HCT116 (cell line): ENCODE results near the gene RIMBP2. TPM values are rescaled to one million over a fixed set of nuclear protein-coding genes. Genes with fewer than 3 reads are reported as not detected.

Source experiments
- ATAC-seq: fragments of 200-7000 bp; cut with Tn5 transposase; 2 replicates; pipeline ENCODE4 v1.9.1; 2020; ENCODE audit warnings: mild to moderate bottlenecking, moderate library complexity
- BruUV-seq: library from RNA; stranded (reverse); fragments of 400-500 nt; replicated peaks from 2 replicates; lab custom pipeline; 2021; lab: Mats Ljungman, UMichigan
- CTCF ChIA-PET: fragments of 300-600 bp; sonication (Branson Sonifier 250); formaldehyde crosslinking; loops from one replicate; lab custom pipeline; 2021; ENCODE audit warnings: antibody characterized with exemption; lab: Charles Lee
- POLR2A ChIA-PET: fragments of 300-600, 350-600 bp; sonication (Branson Sonifier 250); formaldehyde crosslinking; loops from one replicate; lab custom pipeline; 2021; ENCODE audit warnings: antibody characterized with exemption; lab: Charles Lee
- RAD21 ChIA-PET, 2 experiments: fragments of 300-600 bp; sonication (Branson Sonifier 250); formaldehyde crosslinking; loops; one replicate each; lab custom pipeline; 2023; ENCODE audit warnings: low total read pairs in 2 of 2; ENCODE audit not compliant: uncharacterized antibody in 2 of 2, unreplicated experiment in 2 of 2, low non-redundant PET in 1 of 2; lab: Charles Lee
- DNase-seq: peaks from one replicate; pipeline ENCODE4 v3.0.0-alpha.2; 2010; ENCODE audit warnings: low read depth, low spot score
- H2AFZ ChIP-seq: fragments of 200-600 bp; shearing (Covaris generic), sonication (generic); 2 replicates; pipeline ENCODE4 v1.6.1; 2017; ENCODE audit warnings: low read depth, mixed run types, mixed read lengths, antibody characterized with exemption, low read length; ENCODE audit not compliant: poor library complexity, severe bottlenecking
- H3K27ac ChIP-seq: 2 replicates; pipeline ENCODE4 v1.5.1; 2012; ENCODE audit warnings: low read depth, low read length
- H3K27me3 ChIP-seq: fragments of 200-600 bp; sonication (generic); 2 replicates; pipeline ENCODE4 v1.6.1; 2016; ENCODE audit warnings: mixed run types, low read length, mixed read lengths; ENCODE audit not compliant: insufficient read depth
- H3K36me3 ChIP-seq, 2 experiments: fragments of 200-500 bp in 1 of 2; fragments of 200-600 bp in 1 of 2; sonication (Bioruptor generic) in 1 of 2; sonication (generic) in 1 of 2; 2 replicates each; pipeline versions ENCODE4 v1.5.1 to v1.6.1; 2014 to 2016; ENCODE audit warnings: low read length in 2 of 2, inconsistent platforms in 1 of 2, mixed read lengths in 1 of 2, mixed run types in 1 of 2; ENCODE audit not compliant: insufficient read depth in 2 of 2, control insufficient read depth in 1 of 2
- H3K4me1 ChIP-seq, 2 experiments: fragments of 200-600 bp in 1 of 2; sonication (generic) in 1 of 2; 2 replicates each; pipeline versions ENCODE4 v1.5.1 to v1.6.1; 2012 to 2017; ENCODE audit warnings: low read length in 2 of 2, inconsistent platforms in 1 of 2, mild to moderate bottlenecking in 1 of 2, mixed read lengths in 1 of 2, mixed run types in 1 of 2, moderate library complexity in 1 of 2; ENCODE audit not compliant: insufficient read depth in 2 of 2, control insufficient read depth in 1 of 2
- H3K4me2 ChIP-seq: fragments of 200-600 bp; sonication (generic); 2 replicates; pipeline ENCODE4 v1.6.1; 2017; ENCODE audit warnings: mixed run types, low read length, mixed read lengths
- H3K4me3 ChIP-seq, 2 experiments: fragments of 200-600 bp in 1 of 2; sonication (generic) in 1 of 2; replicated peaks in 1 of 2; 2 replicates each; pipeline ENCODE4 v1.5.1; 2011 to 2016; ENCODE audit warnings: low read length in 2 of 2, control low read depth in 1 of 2, low read depth in 1 of 2, mild to moderate bottlenecking in 1 of 2, mixed read lengths in 1 of 2, mixed run types in 1 of 2
- H3K79me2 ChIP-seq: fragments of 200-600 bp; sonication (generic); 2 replicates; pipeline ENCODE4 v1.6.1; 2017; ENCODE audit warnings: mild to moderate bottlenecking, mixed run types, low read length, moderate library complexity, mixed read lengths; ENCODE audit not compliant: insufficient read depth
- H3K9ac ChIP-seq: fragments of 200-600 bp; sonication (generic); 2 replicates; pipeline ENCODE4 v1.6.1; 2016; ENCODE audit warnings: low read length, mixed read lengths
- H3K9me2 ChIP-seq: fragments of 200-600 bp; sonication (generic), shearing (Covaris generic); 2 replicates; pipeline ENCODE4 v1.6.1; 2017; ENCODE audit warnings: mixed run types, mild to moderate bottlenecking, moderate library complexity; ENCODE audit not compliant: insufficient read depth
- H3K9me3 ChIP-seq, 2 experiments: fragments of 200-500 bp in 1 of 2; fragments of 200-600 bp in 1 of 2; sonication (Bioruptor generic) in 1 of 2; sonication (generic) in 1 of 2; 2 replicates each; pipeline ENCODE4 v1.6.1; 2014 to 2017; ENCODE audit warnings: low read length in 2 of 2, mixed read lengths in 2 of 2, inconsistent platforms in 1 of 2, low read depth in 1 of 2, mild to moderate bottlenecking in 1 of 2, mixed run types in 1 of 2, moderate library complexity in 1 of 2; ENCODE audit not compliant: control insufficient read depth in 1 of 2, insufficient read depth in 1 of 2
- H4K20me1 ChIP-seq: fragments of 200-600 bp; sonication (generic), shearing (Covaris generic); 2 replicates; pipeline ENCODE4 v1.6.1; 2017; ENCODE audit warnings: mixed run types, mild to moderate bottlenecking, moderate library complexity; ENCODE audit not compliant: insufficient read depth
- CTCF ChIP-seq, 3 experiments: fragments of 200-600 bp in 1 of 3; sonication (generic) in 1 of 3; IDR thresholded peaks in 2 of 3; conservative IDR thresholded peaks in 1 of 3; 2 replicates each; pipeline ENCODE4 v1.5.1; 2012 to 2017; ENCODE audit warnings: low read depth in 2 of 3, low read length in 2 of 3, antibody characterized with exemption in 1 of 3, borderline replicate concordance in 1 of 3, control low read depth in 1 of 3, mild to moderate bottlenecking in 1 of 3, mixed read lengths in 1 of 3, mixed run types in 1 of 3, moderate library complexity in 1 of 3; ENCODE audit not compliant: insufficient read depth in 1 of 3
- EGR1 ChIP-seq: IDR thresholded peaks from 2 replicates; pipeline ENCODE4 v1.6.1; 2012; ENCODE audit warnings: low read depth
- ELF1 ChIP-seq: IDR thresholded peaks from 2 replicates; pipeline ENCODE4 v1.6.1; 2012; ENCODE audit warnings: low read depth, borderline replicate concordance
- EZH2 ChIP-seq: fragments of 200-600 bp; sonication (generic); IDR thresholded peaks from 2 replicates; pipeline ENCODE4 v1.6.1; 2017; ENCODE audit warnings: antibody characterized with exemption, mixed run types
- EZH2phosphoT487 ChIP-seq: fragments of 200-600 bp; IDR thresholded peaks from 2 replicates; pipeline ENCODE4 v1.6.1; 2018; ENCODE audit warnings: antibody characterized with exemption, borderline replicate concordance
- MAX ChIP-seq: IDR thresholded peaks from 2 replicates; pipeline ENCODE4 v1.6.1; 2012
- POLR2A ChIP-seq: IDR thresholded peaks from 2 replicates; pipeline ENCODE4 v1.7.0; 2011; ENCODE audit warnings: borderline replicate concordance; ENCODE audit not compliant: insufficient read depth, insufficient read length; ENCODE audit errors: extremely low read depth
- REST ChIP-seq: IDR thresholded peaks from 2 replicates; pipeline ENCODE4 v1.6.1; 2012; ENCODE audit warnings: low read depth
- SIN3A ChIP-seq: IDR thresholded peaks from 2 replicates; pipeline ENCODE4 v1.6.1; 2012; ENCODE audit warnings: low read depth
- SP1 ChIP-seq: IDR thresholded peaks from 2 replicates; pipeline ENCODE4 v1.6.1; 2012; ENCODE audit warnings: low read depth
- SRF ChIP-seq: IDR thresholded peaks from 2 replicates; pipeline ENCODE4 v1.6.1; 2012; ENCODE audit warnings: low read depth
- TCF7L2 ChIP-seq: IDR thresholded peaks from 2 replicates; pipeline ENCODE4 v1.7.0; 2011; ENCODE audit warnings: borderline replicate concordance, inconsistent platforms; ENCODE audit not compliant: insufficient read depth, insufficient read length; ENCODE audit errors: extremely low read depth
- YY1 ChIP-seq: IDR thresholded peaks from 2 replicates; pipeline ENCODE4 v1.6.1; 2011; ENCODE audit warnings: low read length, low read depth, moderate library complexity, mild to moderate bottlenecking; ENCODE audit not compliant: insufficient replicate concordance; ENCODE audit errors: extremely low read depth
- ZNF274 ChIP-seq: fragments of 200-500 bp; sonication (Bioruptor generic); IDR thresholded peaks from 2 replicates; pipeline ENCODE4 v1.6.1; 2014; ENCODE audit warnings: mild to moderate bottlenecking, low read depth, low read length, inconsistent platforms
- intact Hi-C: fragments of 100-400 bp; cut with micrococcal nuclease; formaldehyde crosslinking; loops from 2 replicates; pipeline ENCODE4 v1.10.0; 2022
- total RNA-seq: library from RNA; stranded (reverse); gene quantifications from one replicate; pipeline ENCODE4 v1.2.1, GENCODE V29; 2021; ENCODE audit not compliant: unreplicated experiment

The RIMBP2 gene
- total RNA-seq, 1 experiment from 2014 or later, result not detected

- ATAC-seq, result no peak
- Histone ChIP-seq H2AFZ (no peak overlapping the region), H3K4me1 (no peaks in the 10 kb centered on the region), H3K36me3 (no peaks in the 10 kb centered on the region), H3K9me3 (no peaks in the 10 kb centered on the region), H3K4me2 (no peak overlapping the region), H3K79me2 (no peaks in the 10 kb centered on the region)
- CTCF ChIA-PET, result no interaction called here
- POLR2A ChIA-PET, result no interaction called here
- no TSS peak for BruUV-seq
- RAD21 ChIA-PET, result no interaction called here
- no peak for TF ChIP-seq TCF7L2
- no peak for TF ChIP-seq MAX
- no peak for TF ChIP-seq SP1
- TF ChIP-seq POLR2A, result no peak
- TF ChIP-seq EZH2, result no peak
- no peak for TF ChIP-seq SRF
- no peak for TF ChIP-seq ELF1
- TF ChIP-seq SIN3A, result no peak
- TF ChIP-seq CTCF (IDR thresholded peaks at IDR 0.05 in 2 of 3, conservative IDR thresholded peaks at IDR 0.05 in 1 of 3; ENCODE audit: borderline replicate concordance in 1 of 3, insufficient read depth in 1 of 3, low read depth in 2 of 3, low read length in 2 of 3), result no peak
- no peak for TF ChIP-seq YY1
- TF ChIP-seq EGR1, result no peak
- TF ChIP-seq EZH2phosphoT487, result no peak
- TF ChIP-seq REST, result no peak
- TF ChIP-seq ZNF274, result no peak
- TF ChIP-seq, all 23 proteins: peak for 0
- Histone ChIP-seq H4K20me1 (no peaks in the 10 kb centered on the region), H3K4me3 (no peak overlapping the region), H3K9ac (no peak overlapping the region), H3K27me3 (no peaks in the 10 kb centered on the region), H3K9me2 (no peaks in the 10 kb centered on the region), H3K27ac (no peak overlapping the region)
- DNase-seq, result no peak
- intact Hi-C loops, result no loop called here
These were observed 43.8 kb downstream of the RIMBP2 start for GRCh38 chr12:130672089-130672820.
